Chondrocyte (in vitro differentiated cells): ENCODE measurements around the gene EYS. TPM values are rescaled to one million over a fixed set of nuclear protein-coding genes. Genes with fewer than 3 reads are reported as not detected.
A peak's percentile ranks its signal among the peaks of the same experiment; 100 is the strongest.

ENCODE experiments used
- DNase-seq: peaks from one replicate; pipeline ENCODE4 v3.0.0; 2021; ENCODE audit warnings: mixed read lengths, low spot score
- H3K27ac Mint-ChIP-seq: one replicate; pipeline ENCODE4 v1.8.0; 2021; ENCODE audit warnings: mild to moderate bottlenecking, moderate library complexity, mixed read lengths; ENCODE audit not compliant: unreplicated experiment
- H3K27me3 Mint-ChIP-seq: 2 replicates; pipeline ENCODE4 v1.8.0; 2021; ENCODE audit warnings: low read depth, mixed read lengths
- H3K36me3 Mint-ChIP-seq: 2 replicates; pipeline ENCODE4 v1.8.0; 2021; ENCODE audit warnings: low read depth, mixed read lengths
- H3K4me1 Mint-ChIP-seq: 2 replicates; pipeline ENCODE4 v1.8.0; 2021; ENCODE audit warnings: low read depth, mild to moderate bottlenecking, mixed read lengths
- H3K4me3 Mint-ChIP-seq: one replicate; pipeline ENCODE4 v1.8.0; 2021; ENCODE audit warnings: mild to moderate bottlenecking, moderate library complexity, mixed read lengths; ENCODE audit not compliant: unreplicated experiment
- H3K9me3 Mint-ChIP-seq: 2 replicates; pipeline ENCODE4 v1.8.0; 2021; ENCODE audit warnings: low read depth, mixed read lengths
- CTCF ChIP-seq: fragments of 200-600 bp; sonication (generic); IDR thresholded peaks from 2 replicates; pipeline ENCODE4 v1.5.0; 2021; ENCODE audit warnings: antibody characterized with exemption, mild to moderate bottlenecking, moderate library complexity
- total RNA-seq: library from RNA; stranded (reverse); gene quantifications from 3 replicates; pipeline ENCODE4 v1.2.1, GENCODE V29; 2021

The EYS gene
- total RNA-seq, 1 donor from 2014 or later = not detected

GRCh38 chr6:64904616-64905015, 802.4 kb downstream of the EYS start:
- peaks cover 19% of the 10 kb centered on the region for H3K27me3 Mint-ChIP-seq
- no peak for TF ChIP-seq CTCF
- no peak for DNase-seq
- no peak overlapping the region for H3K27ac Mint-ChIP-seq
- H3K4me3 Mint-ChIP-seq = no peak overlapping the region
- peaks cover 2% of the 10 kb centered on the region for H3K9me3 Mint-ChIP-seq
- H3K36me3 Mint-ChIP-seq = no peaks in the 10 kb centered on the region
- no peaks in the 10 kb centered on the region for H3K4me1 Mint-ChIP-seq

GRCh38 chr6:64902596-64902995, 804.4 kb downstream of the EYS start:
- peaks cover 31% of the 10 kb centered on the region for H3K27me3 Mint-ChIP-seq
- no peak for TF ChIP-seq CTCF
- no peaks in the 10 kb centered on the region for H3K4me1 Mint-ChIP-seq
- H3K4me3 Mint-ChIP-seq = no peak overlapping the region
- H3K27ac Mint-ChIP-seq = no peak overlapping the region
- peaks cover 17% of the 10 kb centered on the region for H3K9me3 Mint-ChIP-seq
- peaks cover 4% of the 10 kb centered on the region for H3K36me3 Mint-ChIP-seq
- DNase-seq = no peak

GRCh38 chr6:64896939-64897338, 810.1 kb downstream of the EYS start:
- no peak overlapping the region for H3K4me3 Mint-ChIP-seq
- peak; percentile 53 for DNase-seq
- peaks cover 6% of the 10 kb centered on the region for H3K36me3 Mint-ChIP-seq
- no peak for TF ChIP-seq CTCF
- no peak overlapping the region for H3K27ac Mint-ChIP-seq
- peaks cover 19% of the 10 kb centered on the region for H3K27me3 Mint-ChIP-seq
- no peaks in the 10 kb centered on the region for H3K4me1 Mint-ChIP-seq
- H3K9me3 Mint-ChIP-seq = peaks cover 18% of the 10 kb centered on the region

DNA sequence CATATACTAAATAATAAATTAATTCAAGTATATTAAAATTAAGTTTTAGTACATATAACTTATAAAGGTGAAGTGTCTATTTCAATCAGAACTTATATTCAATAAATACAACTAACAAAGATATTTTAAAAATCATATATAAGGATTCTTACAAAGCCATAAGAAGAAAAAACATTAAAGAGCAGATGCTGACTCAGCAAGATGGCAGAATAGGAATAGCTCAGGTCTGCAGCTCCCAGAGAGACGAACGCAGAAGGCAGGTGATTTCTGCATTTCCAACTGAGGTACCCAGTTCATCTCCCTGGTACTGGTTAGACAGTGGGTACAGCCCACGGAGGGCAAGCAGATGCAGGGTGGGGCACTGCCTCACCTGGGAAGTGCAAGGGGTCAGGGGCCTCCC, 811.1 kb downstream of the EYS start:
- Mint-ChIP-seq H3K36me3 (peaks cover 6% of the 10 kb centered on the region), H3K27me3 (peaks cover 17% of the 10 kb centered on the region), H3K4me1 (peaks cover 6% of the 10 kb centered on the region), H3K27ac (no peak overlapping the region), H3K4me3 (no peak overlapping the region), H3K9me3 (peaks cover 18% of the 10 kb centered on the region)
- DNase-seq = peak; percentile 32
- no peak for TF ChIP-seq CTCF

DNA sequence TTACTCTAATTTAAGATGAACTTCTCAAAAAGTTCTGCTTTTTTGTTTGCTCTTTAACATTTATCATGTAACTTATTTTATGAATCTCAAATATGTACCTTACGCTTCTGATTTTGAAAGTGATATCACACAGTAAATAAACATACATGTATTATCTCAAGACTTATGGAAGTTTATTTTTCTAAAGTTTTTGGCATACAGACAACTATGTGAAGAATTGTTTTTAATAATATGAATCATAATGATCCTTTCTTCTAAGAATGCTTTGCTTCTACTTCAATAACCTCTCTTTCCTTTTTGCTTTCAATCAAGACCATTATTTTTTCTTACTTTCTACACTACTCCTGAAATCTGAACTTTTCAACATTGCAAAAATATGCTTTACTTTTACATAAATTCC, 816.4 kb downstream of the EYS start:
- no peak for TF ChIP-seq CTCF
- Mint-ChIP-seq H3K4me1 (peaks cover 24% of the 10 kb centered on the region), H3K27me3 (peaks cover 1% of the 10 kb centered on the region), H3K27ac (no peak overlapping the region), H3K9me3 (no peaks in the 10 kb centered on the region), H3K36me3 (no peaks in the 10 kb centered on the region), H3K4me3 (peak overlapping the region; percentile 11)
- no peak for DNase-seq
